NOMO-1 treated with dmso at 0.1 percent for 144 hours (cell line): Measurements from ENCODE around the gene CAVIN2.

Experiments
- DNase-seq: peaks from one replicate; lab custom pipeline; 2025; ENCODE audit not compliant: unreplicated experiment; lab: John Stamatoyannopoulos, UW

Gene CAVIN2

DNA sequence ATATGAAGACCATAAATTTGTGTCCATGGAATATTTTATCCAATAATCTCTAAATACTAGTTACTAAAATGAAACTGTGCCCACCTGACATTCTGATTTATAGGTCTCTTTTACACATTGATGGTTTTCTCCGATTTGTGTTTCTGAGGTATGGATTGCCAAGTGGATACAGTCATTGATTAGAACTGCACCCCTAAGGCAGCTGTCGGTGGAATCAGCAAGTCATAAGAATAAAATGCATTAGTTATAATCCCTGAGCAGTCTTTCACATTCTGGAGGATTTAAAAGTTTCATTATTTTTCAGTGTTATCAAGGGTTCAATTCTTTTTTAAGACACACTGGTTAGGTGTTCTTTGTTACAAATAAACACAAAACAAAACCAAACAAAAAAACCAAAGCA is 6.0 kb downstream of the CAVIN2 start:
- no peak for DNase-seq

DNA sequence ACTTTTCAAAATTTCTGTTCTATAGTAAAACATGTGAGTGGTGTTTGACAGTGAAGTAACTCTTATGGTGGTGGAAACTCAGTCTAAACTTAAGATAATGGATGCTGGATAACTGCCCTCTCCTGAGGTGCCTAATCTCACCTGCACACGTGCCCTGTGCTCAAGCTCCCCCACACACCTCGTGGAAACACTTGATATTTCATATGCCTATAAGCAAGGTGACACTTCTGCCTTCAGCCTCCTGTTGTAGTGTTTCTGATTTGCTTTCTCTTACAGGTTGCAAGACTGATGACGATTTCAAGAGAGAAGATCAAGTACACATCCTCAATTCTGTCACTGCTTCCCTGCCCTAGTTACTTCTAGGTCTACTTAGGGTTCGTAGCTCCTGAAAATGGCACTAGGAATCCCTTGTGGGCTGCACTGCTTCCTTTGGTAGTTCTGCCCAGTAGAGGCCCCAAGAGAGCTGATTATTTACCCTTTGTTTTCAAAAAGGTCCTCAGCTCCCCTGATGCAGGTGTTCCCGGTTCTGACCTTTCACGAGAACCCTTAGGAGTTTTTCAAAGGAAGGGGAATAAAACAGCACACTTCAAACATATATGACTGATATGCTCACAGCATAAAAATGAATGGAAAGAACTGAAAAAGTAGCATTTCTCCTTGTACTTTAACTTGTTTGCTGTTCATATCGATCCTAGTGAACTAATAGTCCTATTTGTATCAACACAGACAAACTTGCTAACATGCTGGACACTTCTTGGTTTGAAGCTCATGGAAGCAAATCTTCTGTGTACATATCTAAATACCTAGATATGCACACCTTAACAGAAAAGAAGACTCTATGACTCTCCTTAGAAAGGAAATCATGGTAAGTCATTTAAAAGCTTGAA is 6.7 kb downstream of the CAVIN2 start:
- DNase-seq, result no peak

DNA sequence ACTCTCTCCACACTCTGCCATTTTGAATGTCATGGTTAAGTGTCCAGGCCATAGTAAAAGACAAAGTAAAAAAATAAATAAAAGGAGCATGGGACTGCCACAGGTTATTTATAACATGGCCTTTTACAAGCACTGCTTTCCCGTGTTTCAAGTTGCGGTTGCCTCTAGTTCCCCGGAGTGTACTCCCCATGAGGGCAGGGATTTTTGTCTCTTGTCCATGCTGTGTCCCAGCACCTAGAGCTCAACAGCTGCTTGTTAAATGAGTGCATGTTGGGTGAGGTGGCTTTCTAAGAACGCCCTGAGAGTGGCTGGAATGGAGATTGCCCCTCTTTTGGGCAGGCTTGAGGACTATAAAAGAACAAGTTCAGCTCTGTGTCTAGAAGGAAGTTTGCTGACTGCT is 8.4 kb downstream of the CAVIN2 start:
- no peak for DNase-seq

DNA sequence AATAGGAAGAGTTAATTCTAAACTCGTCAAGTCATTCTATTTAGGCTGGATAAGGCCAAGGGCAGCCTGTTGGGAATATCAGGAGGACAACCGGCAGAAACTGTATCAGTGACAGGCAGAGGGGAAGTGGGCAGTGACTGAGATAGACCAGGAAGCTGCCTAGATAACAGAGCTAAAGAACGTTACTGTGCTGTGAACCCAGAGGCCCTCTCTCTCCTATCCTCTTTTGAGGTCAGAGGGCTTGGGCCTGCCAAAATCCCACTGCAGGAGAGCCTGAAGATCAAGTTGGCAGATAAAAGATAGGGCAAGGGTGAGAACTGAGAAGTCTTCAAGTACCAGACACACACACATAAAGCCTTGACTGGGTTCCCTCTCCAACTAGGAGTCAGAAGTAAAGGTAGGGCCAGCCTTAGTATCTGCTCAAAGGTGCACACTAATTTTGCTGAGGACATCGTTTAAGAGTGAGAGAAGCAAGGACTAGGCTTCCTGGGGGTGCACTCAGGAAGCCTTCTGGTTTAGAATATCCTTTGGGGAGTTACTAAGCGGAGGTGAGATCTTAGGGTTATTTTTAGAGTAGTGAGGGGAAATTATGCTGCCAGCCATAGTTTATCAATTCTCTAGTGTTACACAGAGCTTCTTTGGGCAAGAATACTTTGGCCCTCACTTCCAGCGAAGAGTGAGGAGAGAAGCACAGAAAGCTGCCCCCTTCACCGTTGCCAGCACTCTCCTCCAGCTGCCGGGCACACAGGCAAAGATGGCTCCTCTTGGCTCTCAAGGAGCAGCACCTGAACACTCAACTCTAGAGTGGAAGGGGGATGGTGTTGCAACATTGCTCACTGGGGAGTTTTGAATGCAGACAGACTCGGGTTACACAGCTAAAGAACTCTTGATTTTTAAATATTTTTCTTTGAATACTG is 9.8 kb downstream of the CAVIN2 start:
- no peak for DNase-seq

DNA sequence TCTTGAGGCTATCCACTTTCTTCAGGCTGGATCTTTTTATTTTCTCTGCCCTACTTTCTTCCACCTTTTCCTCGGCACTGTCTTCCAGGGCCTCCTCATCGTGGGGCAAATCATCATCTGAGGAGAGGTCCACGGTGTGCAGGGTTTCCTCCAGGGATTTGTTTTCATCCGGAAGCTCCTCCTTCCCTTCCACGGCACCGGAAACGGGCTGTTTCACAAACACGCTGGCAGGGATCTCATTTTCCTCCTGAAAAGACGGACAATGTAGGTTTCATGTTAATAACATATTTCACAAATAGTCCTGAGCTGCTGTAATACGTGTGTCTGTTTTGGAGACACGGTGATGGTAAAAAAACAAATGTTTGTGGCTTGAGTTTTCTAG is 10.4 kb downstream of the CAVIN2 start:
- no peak for DNase-seq

DNA sequence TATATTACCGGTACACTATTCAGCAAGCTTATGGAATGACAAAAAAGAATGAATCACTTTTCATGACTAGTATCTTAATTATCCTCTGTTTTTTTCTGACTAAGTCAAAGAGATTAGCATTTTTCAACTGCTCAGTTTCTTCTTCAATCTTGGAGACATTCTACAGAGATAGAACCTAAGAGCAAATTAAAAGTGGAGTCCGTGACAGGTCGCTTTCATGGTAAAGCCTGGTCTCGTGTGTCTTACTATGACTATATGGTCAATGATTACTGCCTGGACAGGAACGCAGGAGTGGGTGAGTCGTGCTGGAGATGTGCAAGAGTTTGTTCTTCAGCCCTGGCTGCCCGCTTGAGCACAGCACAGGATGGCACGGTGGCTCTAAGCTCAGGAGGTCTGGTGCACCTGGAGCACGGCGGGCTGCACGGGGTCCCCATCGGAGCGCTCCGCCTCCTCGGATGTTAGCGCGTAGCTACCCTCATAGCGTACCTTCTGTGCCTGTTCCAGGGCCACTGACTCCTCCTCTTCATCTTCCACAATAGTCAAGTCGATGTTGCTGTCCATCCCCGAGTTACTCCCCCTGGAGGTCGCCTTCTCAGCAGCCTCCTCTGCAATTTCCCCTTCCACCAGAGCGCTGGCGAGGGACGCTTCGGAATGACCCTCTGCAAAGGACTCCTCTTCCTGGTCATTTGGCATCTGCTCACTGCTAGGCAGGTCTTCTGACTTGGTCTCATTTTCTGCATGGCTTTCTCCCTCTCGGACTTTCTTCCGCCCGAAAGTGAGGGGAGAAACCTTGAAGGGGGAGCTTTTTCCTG is 11.1 kb downstream of the CAVIN2 start:
- DNase-seq, result no peak

DNA sequence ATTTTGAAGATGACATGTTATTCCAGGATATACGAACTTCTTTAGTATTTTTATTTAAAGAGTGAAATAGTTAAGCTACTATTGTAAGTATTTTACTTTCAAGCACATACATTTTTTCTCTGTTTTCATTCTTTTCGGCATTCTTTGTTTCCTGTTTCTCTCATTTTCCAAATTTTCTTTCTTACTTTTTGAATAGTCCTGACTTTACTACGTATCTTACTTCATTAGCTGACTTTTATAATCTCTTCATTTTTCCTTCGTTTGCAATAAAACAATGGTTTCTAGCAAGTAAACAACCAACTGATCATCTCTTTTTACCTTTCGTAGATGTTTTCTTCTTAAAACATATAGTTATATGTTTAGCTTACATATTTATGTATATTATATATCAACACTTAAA is 11.8 kb downstream of the CAVIN2 start:
- DNase-seq, result no peak

DNA sequence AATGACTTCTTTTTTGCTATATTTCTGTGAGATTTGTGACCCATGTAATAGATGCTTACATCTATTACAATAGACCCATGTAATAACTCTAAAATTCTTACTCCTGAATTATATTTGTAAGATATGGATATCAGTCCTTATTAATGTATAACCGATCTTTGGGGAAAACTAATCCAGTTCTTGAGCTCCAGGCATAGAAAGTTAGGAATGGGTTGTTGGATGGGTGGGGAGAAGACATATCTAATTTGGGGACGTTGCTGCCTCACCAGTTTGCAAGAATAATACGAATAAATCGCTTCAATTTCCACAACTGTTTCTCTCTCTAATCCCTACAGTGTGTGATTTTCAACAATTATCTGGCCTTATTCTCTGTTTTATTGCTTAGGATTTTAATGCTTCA is 13.5 kb downstream of the CAVIN2 start:
- DNase-seq, result no peak

DNA sequence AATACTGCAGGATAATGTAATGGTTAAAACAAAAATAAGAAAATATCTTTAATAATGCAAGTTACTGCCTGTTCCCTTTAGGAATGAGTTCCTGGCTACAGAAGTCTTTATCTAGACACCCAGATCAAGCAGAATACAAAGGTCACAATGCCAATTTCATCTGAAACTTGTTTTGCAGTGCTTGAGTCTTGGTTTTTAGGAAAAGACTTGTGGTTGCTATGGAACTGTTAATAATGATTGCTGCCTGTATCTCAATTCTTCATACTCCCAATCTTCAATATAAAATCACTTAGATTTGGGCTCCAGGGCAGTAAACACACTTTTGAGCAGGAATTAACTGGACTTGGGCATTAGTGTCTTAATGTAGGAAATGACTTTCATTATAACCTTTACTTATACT is 14.2 kb downstream of the CAVIN2 start:
- DNase-seq, result no peak

DNA sequence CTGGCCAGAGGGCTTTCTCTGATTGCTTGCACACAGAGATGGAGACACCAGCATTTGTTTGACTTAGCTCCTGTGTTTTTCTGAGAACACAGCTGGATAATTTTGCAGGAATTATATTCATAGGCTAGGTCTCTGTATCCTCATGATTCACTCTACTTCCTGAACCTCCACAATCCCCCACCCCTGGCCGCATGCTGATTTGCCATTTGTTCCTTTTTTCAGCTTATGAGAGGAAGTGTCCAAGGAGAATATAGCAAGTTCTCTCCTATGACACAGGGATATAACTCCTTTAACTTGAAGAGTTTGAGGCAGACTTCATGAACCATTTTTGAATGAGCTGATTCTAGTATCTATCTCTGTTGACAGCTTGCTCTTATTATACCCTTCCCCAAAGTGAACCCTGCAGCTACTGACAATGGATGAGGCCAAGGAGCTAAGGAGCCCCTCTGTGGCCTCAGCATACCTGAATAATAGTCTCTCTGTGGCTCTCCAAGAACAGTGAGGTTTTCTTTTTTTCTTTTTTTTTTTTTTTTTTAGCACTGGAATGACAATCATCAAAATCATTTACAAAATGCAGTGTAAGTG is 15.4 kb downstream of the CAVIN2 start:
- no peak for DNase-seq

DNA sequence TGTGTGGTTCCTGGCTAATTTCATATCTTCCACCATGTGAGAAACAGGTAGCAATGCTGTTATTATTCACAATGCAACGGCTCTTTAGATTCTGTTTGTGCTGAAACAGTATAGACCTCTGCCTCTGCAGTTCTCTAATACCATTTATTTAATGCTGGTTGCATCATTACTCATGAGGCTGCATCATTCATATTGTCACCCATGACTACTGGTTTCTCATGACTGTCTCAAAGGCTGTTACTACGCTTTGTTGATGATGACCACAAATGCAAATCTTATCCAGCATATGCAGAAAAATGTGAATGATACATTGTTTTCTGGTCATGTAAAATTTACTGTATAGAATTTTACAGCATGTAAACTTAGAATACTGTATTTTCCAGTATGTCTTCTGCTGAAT is 22.5 kb downstream of the CAVIN2 start:
- DNase-seq, result no peak

DNA sequence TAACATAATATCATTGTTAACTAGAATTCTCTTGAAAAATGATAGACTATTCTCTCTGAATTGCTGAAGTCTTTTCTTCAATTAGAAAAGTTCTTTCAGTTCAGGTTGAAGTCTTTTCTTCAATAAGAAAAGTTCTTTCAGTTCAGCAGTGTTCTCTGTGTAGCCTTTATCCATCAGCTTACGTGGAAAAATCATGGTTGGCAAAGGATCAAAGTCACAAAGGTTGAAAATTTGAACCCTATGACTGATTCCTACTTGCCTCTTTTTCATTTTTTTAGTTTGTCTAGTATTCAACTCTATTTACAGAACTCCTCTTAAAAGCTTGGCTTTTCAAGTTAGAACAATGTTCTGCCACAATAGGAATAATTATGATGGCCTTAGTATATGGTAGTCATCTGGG is 25.8 kb downstream of the CAVIN2 start:
- DNase-seq, result no peak

DNA sequence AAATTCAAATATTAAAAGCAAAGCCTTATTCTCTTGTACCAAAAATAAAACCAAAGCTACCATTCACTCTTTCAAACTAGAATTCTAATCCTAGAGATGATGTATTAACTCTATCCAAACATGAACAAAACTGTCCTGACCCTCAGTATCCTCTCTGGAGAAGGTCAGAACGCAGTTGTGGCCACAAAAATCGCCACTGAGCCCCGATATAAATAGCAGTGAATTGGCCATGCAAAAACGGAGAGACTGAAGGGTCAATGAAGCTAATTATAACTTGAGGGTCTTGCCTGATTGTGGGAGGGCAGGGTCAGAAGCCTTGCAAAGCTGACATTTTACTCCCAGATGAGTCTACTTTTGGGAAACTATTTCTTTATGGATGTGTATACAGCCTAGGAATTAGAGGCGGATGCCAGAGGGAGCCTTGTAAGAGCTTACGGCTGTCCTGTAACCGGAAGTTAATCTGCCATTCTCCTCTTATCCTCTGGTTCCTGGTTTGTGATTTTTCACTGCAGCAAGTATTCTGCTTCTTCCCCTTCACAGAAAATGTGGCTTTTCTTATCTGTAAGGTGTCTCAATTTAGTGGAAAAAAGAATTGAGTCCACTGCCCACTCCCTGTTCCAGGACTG is 28.1 kb downstream of the CAVIN2 start:
- DNase-seq, result no peak

DNA sequence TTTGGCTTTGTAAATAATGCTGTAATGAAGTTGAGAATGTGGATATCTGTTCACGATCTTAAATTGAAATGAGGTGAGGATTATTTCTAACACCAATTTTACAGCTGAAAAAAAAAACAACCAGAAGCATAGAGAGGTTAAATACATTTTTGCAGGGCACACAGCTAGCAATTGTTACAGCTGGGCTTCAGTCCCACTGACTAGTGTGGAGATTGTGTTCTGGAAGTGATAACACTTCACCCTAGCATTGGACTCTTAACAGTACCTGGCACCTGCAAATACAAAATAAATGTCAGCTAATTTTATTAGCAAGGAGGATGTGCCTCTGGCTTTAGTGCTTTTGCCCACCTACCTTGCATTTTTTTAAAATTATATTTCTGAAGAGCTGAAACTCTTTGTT is 28.8 kb downstream of the CAVIN2 start:
- DNase-seq, result no peak

DNA sequence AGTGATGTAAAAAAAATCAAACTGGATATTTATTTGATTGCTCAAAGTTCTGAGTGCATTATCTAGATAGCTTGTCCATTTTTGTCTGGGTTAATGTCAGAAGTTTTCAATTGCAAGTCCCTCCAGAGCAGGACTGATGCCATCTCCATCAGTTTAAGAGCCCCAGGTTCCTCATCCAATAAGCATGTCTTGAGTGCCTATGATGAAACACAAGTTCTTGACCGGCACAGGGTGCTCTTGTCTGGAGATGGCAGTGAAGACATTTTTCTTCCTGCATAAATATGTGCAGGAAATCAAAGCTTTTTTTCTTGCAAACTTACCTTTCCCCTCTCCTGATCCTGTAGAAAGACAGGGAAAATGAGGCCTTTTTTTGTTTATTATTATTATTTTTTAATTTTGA is 31.9 kb downstream of the CAVIN2 start:
- DNase-seq, result no peak

DNA sequence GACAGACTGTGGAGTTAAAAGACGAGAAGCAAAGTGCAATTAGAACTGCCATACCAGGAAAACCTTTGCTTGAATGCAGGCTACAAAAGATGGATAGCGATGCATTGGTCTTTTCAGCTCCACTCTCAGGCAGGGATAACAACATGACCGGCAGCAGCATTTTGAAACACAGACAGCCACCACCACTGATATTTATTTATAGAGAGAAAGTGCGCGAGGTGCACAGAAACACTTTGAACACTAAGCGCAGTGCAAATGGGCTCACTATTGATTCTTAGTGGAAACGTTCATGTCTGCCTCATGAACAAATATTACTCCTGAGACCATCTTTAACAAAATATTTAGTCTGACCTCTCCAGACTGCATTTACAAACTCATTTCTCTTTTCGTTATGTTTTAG is 32.9 kb downstream of the CAVIN2 start:
- no peak for DNase-seq

DNA sequence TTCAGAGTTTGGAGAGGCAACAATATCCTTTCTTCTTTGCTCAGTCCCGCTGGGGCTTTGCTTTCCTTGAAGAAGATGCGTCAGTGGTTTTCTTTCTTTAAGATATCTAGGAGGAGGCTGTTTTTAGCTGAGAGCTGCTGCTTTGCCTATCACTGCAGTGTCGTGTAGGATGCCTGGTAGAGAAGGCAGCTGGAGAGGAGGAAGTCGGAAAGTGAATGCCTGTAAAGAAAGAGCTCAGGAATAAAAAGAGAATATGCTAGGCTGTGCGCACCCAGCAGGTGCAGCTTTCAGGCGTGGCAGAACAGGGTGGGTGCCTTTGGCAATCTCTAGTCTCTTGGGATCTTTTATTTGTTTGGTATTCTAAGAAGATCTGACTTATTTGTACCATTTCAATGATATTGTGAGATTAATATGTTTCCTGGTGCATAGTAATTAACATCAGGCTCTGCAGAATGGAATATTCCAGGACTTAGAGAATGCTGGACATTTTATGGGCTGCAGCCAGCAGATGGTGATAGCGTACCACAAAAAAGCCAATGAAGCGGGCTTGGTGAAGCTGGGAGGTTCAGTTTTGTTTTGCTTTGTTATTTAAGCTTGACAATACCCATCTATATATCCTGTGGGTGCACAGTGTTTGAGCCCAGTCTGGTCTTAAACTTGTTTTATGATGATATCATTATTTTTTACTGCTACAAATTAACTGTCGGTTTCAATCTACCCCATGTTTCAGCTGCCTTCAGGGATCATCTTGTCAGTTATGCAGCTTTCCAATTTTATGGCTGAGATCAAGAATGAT is 34.9 kb downstream of the CAVIN2 start:
- no peak for DNase-seq

DNA sequence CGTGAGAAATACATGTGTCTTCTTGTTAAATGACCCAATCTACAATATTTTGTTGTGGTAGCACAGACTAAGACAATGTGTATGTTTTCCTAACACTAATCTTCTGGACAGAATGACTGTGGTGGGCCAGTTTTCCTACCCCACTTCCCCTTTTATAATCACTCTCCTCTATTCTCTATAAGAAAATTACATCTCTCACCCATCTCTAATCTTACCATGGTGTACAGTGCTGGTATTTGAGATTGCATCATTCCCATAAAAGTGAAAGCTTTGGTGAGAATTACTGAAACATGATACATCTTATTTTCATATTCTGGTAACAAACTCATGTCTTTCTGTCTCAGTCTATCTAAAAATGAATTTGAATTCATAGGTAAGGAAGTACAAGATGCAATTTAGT is 40.5 kb downstream of the CAVIN2 start:
- DNase-seq, result no peak

DNA sequence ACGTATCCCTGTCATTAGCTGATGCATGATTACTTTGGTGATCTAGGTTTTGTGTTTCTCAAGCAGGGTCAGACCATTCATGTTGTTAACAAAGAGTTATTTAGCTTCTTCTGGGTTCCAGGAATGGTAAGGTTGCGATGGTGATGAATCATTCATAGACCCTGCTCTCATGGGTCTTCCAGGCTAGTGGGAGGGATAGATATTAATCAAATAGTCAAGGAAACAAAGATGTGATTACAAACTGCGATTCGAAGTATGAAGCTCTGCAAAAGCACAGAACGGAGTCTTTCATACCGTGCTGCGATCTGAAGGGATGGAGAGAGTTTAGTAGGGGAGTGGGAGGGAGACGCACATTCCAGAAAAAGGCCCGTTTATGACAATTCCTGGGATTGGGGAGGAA is 42.1 kb downstream of the CAVIN2 start:
- DNase-seq, result no peak

DNA sequence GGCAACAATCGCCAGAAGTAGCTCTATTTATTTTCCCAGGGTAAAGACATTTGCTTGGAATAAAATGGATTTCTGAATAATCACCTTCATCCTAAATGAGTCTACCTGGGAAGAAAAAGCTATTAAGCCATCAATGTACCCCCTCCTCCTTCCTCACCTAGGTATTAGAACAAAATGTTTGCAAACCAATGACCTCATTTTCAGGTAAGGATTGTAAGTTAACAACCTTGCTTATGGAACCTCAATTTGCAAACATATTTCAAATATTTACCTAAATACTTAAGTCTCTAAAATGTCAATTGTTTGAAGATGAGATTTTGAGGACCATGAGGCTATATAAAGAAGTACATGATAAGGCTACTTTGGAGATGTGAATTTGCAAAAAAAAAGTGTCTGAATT is 43.9 kb downstream of the CAVIN2 start:
- no peak for DNase-seq
